Measurements from ENCODE around the gene POLR2L. TPM values are rescaled to one million over a fixed set of nuclear protein-coding genes. Genes with fewer than 3 reads are reported as not detected.

POLR2L gene
- total RNA-seq, 4 donors from 2014 or later: 95.5 to 165 (median 110) TPM

GRCh38 chr11:869399-870126, 27.2 kb upstream of the POLR2L start:
- DNase-seq (ENCODE audit: low spot score): no peak
- no peak for ATAC-seq (ENCODE audit: low FRiP score)
- TF ChIP-seq CTCF (IDR thresholded peaks at IDR 0.05): no peak

GRCh38 chr11:868802-869201, 26.5 kb upstream of the POLR2L start:
- DNase-seq (ENCODE audit: low spot score) (no peak), ATAC-seq (ENCODE audit: low FRiP score) (no peak)
- TF ChIP-seq CTCF (IDR thresholded peaks at IDR 0.05): no peak

- DNase-seq (ENCODE audit: low spot score): no peak
- TF ChIP-seq CTCF (IDR thresholded peaks at IDR 0.05): no peak
- no peak for ATAC-seq (ENCODE audit: low FRiP score)
These were observed 26.1 kb upstream of the POLR2L start for GRCh38 chr11:868394-868793.

GRCh38 chr11:867856-868358, 25.6 kb upstream of the POLR2L start:
- no peak for ATAC-seq (ENCODE audit: low FRiP score)
- DNase-seq (ENCODE audit: low spot score): no peak
- TF ChIP-seq CTCF (IDR thresholded peaks at IDR 0.05): no peak

- ATAC-seq (ENCODE audit: low FRiP score) (no peak), DNase-seq (ENCODE audit: low spot score) (no peak)
- TF ChIP-seq CTCF (IDR thresholded peaks at IDR 0.05): no peak
These were observed 24.2 kb upstream of the POLR2L start for GRCh38 chr11:866481-866880.

GRCh38 chr11:865462-866430, 23.4 kb upstream of the POLR2L start:
- DNase-seq (ENCODE audit: low spot score) (no peak), ATAC-seq (ENCODE audit: low FRiP score) (no peak)
- no peak for TF ChIP-seq CTCF (IDR thresholded peaks at IDR 0.05)

Data from omental fat pad (tissue), 4 donors.